Uterus (tissue), 2 donors: ENCODE measurements around the gene DYNLRB2.

ENCODE experiments used
- CTCF ChIP-seq, 4 experiments: fragments of 200-600 bp in 2 of 4; fragments of 450-650 bp in 2 of 4; sonication (generic) in 2 of 4; IDR thresholded peaks; one replicate each; pipeline ENCODE4 v1.5.1; 2016 to 2019; ENCODE audit warnings: antibody characterized with exemption in 4 of 4, mild to moderate bottlenecking in 2 of 4, moderate library complexity in 1 of 4
- POLR2A ChIP-seq, 2 donors: fragments of 450-650 bp; IDR thresholded peaks; one replicate each; pipeline ENCODE4 v1.6.1; 2016; ENCODE audit warnings: antibody characterized with exemption in 2 of 2, mild to moderate bottlenecking in 1 of 2, moderate library complexity in 1 of 2

GRCh38 chr16:80592273-80592672, 51.5 kb downstream of the DYNLRB2 start:
- TF ChIP-seq CTCF (IDR thresholded peaks at IDR 0.05) (no peak), POLR2A (IDR thresholded peaks at IDR 0.05) (no peak)
